ENCODE data around the gene SSBP1. TPM values are rescaled to one million over a fixed set of nuclear protein-coding genes. Genes with fewer than 3 reads are reported as not detected.
A peak's percentile ranks its signal among the peaks of the same experiment; 100 is the strongest.
"Not testable (repeated sequence)": the region's sequence is repeated elsewhere in the genome, so short reads cannot be mapped to it uniquely, and the experiment has no call there.

The SSBP1 gene
- total RNA-seq, 3 donors from 2014 or later (not counting 1 experiment from before 2014, with no cell fraction given) = 98.7 to 112 (median 106) TPM

DNA sequence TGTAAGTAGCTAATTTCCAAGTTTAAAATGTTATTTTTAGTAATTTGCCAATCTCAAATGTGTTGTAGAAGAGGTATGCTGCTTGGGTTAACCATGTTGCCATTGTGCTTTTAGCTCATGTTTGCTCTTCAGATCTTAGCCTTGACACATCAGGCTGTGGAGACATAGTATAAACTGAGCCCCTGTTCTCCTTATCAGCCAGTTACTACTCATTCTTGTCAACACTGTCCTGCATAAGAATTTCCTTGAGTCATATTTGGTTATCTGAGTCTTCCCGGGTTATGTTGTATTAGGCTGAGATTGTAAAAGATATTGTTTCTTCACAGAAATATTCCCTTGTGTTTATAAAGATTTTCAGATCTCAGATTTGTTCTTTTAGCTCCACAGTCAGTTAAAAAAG lies 4.1 kb downstream of the SSBP1 start:
- H3K36me3 ChIP-seq (ENCODE audit: control insufficient read depth, insufficient read depth, low read length) = peaks cover 63% of the 10 kb centered on the region

DNA sequence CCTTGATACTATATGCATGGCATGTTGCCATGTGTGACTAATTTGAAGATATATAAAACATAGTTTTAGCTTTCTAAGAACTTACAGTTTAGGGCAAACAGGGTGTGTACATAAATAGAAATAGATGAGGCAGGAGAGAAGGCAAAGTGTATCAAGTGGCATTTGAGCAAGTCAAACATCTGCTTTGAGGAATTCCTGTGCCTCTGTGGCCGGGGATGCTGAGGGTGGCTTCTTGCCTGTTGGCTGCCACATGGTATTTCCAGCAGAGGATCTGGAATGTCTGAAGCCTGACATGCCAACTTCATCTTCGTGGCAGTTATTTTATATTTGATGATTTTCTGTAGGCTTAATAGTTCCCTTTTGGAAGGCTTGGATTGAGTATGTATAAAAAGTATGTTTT lies 6.0 kb downstream of the SSBP1 start:
- no peaks in the 10 kb centered on the region for H3K27me3 ChIP-seq (ENCODE audit: control insufficient read depth, insufficient read depth, low read length)
- intact Hi-C loops (cut with micrococcal nuclease) = no loop called here
- H3K4me1 ChIP-seq (ENCODE audit: control insufficient read depth, insufficient read depth, low read length) = no peaks in the 10 kb centered on the region
- H3K27ac Mint-ChIP-seq = peak overlapping the region in 1 of 2 donors; percentile 17
- no peak overlapping the region for H3K27ac ChIP-seq (ENCODE audit: low read length)
- peaks cover 27% of the 10 kb centered on the region for H3K36me3 Mint-ChIP-seq
- H3K27me3 Mint-ChIP-seq (ENCODE audit: low read depth in 2 of 2) = no peaks in the 10 kb centered on the region
- H3K9me3 ChIP-seq (ENCODE audit: control insufficient read depth, insufficient read depth, low read length) = no peaks in the 10 kb centered on the region
- no peak for DNase-seq
- ATAC-seq = no peak
- 95% methylated on average over 2 of the region's 2 CpGs for WGBS (ENCODE audit: insufficient coverage)
- no peak overlapping the region for H3K4me3 ChIP-seq (ENCODE audit: low read length)
- H3K36me3 ChIP-seq (ENCODE audit: control insufficient read depth, insufficient read depth, low read length) = peaks cover 77% of the 10 kb centered on the region
- TF ChIP-seq, protein P1, sequence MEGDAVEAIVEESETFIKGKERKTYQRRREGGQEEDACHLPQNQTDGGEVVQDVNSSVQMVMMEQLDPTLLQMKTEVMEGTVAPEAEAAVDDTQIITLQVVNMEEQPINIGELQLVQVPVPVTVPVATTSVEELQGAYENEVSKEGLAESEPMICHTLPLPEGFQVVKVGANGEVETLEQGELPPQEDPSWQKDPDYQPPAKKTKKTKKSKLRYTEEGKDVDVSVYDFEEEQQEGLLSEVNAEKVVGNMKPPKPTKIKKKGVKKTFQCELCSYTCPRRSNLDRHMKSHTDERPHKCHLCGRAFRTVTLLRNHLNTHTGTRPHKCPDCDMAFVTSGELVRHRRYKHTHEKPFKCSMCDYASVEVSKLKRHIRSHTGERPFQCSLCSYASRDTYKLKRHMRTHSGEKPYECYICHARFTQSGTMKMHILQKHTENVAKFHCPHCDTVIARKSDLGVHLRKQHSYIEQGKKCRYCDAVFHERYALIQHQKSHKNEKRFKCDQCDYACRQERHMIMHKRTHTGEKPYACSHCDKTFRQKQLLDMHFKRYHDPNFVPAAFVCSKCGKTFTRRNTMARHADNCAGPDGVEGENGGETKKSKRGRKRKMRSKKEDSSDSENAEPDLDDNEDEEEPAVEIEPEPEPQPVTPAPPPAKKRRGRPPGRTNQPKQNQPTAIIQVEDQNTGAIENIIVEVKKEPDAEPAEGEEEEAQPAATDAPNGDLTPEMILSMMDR (IDR thresholded peaks at IDR 0.05) = no peak
- H3K4me1 Mint-ChIP-seq = peaks cover 23 to 24% of the 10 kb centered on the region in 2 donors
- H3K4me3 Mint-ChIP-seq = no peak overlapping the region
- no peaks in the 10 kb centered on the region for H3K9me3 Mint-ChIP-seq

More for the DNA sequence above, 4.1 kb downstream of the SSBP1 start:
- Mint-ChIP-seq H3K36me3 (peaks cover 27% of the 10 kb centered on the region), H3K4me3 (no peak overlapping the region), H3K27me3 (ENCODE audit: low read depth in 2 of 2) (no peaks in the 10 kb centered on the region), H3K9me3 (no peaks in the 10 kb centered on the region), H3K27ac (peak overlapping the region in 1 of 2 donors; percentile 45), H3K4me1 (peaks cover 39 to 41% of the 10 kb centered on the region in 2 donors)
- no CpG with 5 or more reads among the region's 1 CpG for WGBS (ENCODE audit: insufficient coverage)
- no peak overlapping the region for H3K27ac ChIP-seq (ENCODE audit: low read length)
- peaks cover 4% of the 10 kb centered on the region for H3K4me1 ChIP-seq (ENCODE audit: control insufficient read depth, insufficient read depth, low read length)
- no peaks in the 10 kb centered on the region for H3K9me3 ChIP-seq (ENCODE audit: control insufficient read depth, insufficient read depth, low read length)
- no peaks in the 10 kb centered on the region for H3K27me3 ChIP-seq (ENCODE audit: control insufficient read depth, insufficient read depth, low read length)
- intact Hi-C loops (cut with micrococcal nuclease) = no loop called here
- no peak for DNase-seq
- no peak overlapping the region for H3K4me3 ChIP-seq (ENCODE audit: low read length)
- TF ChIP-seq, protein P1 (IDR thresholded peaks at IDR 0.05) = no peak
- no peak for ATAC-seq

DNA sequence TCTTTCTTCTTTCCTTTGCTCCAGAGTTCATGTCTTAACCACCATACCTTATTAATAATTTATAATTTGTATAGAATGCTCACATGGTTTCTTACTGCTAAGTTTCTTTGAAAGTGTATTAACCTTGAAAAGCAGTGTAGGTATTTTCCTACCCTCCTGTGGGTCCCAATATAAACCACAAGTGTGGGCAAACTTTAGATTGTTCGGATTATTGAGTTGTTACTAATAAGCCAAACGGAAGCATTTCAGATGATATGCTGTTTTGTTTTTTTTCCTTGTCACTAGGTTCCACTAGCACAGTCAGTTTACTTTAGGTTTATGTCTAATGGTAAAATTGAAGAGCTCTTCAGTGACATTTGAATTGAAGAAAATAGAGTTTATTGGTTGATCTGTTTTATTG lies 10.2 kb downstream of the SSBP1 start:
- 94% methylated on average over 2 of the region's 2 CpGs for WGBS (ENCODE audit: insufficient coverage)
- Histone ChIP-seq H3K4me3 (ENCODE audit: low read length) (no peak overlapping the region), H3K9me3 (ENCODE audit: control insufficient read depth, insufficient read depth, low read length) (peaks cover 20% of the 10 kb centered on the region), H3K36me3 (ENCODE audit: control insufficient read depth, insufficient read depth, low read length) (peaks cover 88% of the 10 kb centered on the region), H3K27me3 (ENCODE audit: control insufficient read depth, insufficient read depth, low read length) (no peaks in the 10 kb centered on the region), H3K27ac (ENCODE audit: low read length) (no peak overlapping the region), H3K4me1 (ENCODE audit: control insufficient read depth, insufficient read depth, low read length) (no peaks in the 10 kb centered on the region)
- TF ChIP-seq, protein P1 (IDR thresholded peaks at IDR 0.05) = no peak
- Mint-ChIP-seq H3K27ac (no peak overlapping the region), H3K27me3 (ENCODE audit: low read depth in 2 of 2) (no peaks in the 10 kb centered on the region), H3K4me1 (no peaks in the 10 kb centered on the region), H3K4me3 (no peak overlapping the region), H3K36me3 (peaks cover 46% of the 10 kb centered on the region), H3K9me3 (peaks cover 2 to 10% of the 10 kb centered on the region in 2 donors)
- intact Hi-C loops (cut with micrococcal nuclease) = no loop called here
- ATAC-seq (no peak), DNase-seq (no peak)

DNA sequence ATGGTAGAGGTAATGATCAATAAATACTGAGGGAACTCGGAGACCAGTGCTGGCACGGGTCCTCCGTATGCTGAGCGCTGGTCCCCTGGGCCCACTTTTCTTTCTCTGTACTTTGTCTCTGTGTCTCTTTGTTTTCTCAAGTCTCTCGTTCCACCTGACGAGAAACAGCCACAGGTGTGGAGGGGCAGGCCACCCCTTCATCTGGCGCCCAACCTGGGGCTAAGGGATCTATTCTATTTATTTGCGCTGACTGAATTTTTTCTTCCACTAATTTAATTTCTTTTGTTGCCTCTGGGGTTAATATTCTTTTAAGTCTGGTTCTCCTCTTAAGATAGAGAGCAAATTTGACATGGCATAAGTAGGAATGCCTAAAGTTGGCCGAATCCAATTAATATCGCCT lies 13.7 kb downstream of the SSBP1 start:
- DNase-seq; intact Hi-C loops (cut with micrococcal nuclease); H3K4me3 ChIP-seq (ENCODE audit: low read length); H3K27me3 ChIP-seq (ENCODE audit: control insufficient read depth, insufficient read depth, low read length); H3K27me3 Mint-ChIP-seq (ENCODE audit: low read depth in 2 of 2); H3K27ac ChIP-seq (ENCODE audit: low read length); H3K4me3 Mint-ChIP-seq; H3K4me1 ChIP-seq (ENCODE audit: control insufficient read depth, insufficient read depth, low read length); H3K27ac Mint-ChIP-seq; ATAC-seq: not testable (repeated sequence)
- Mint-ChIP-seq H3K36me3 (peaks cover 51% of the 10 kb centered on the region), H3K4me1 (peaks cover 0 to 11% of the 10 kb centered on the region in 2 donors), H3K9me3 (peaks cover 2 to 10% of the 10 kb centered on the region in 2 donors)
- Histone ChIP-seq H3K9me3 (ENCODE audit: control insufficient read depth, insufficient read depth, low read length) (peaks cover 20% of the 10 kb centered on the region), H3K36me3 (ENCODE audit: control insufficient read depth, insufficient read depth, low read length) (peaks cover 68% of the 10 kb centered on the region)
- 98% methylated on average over 7 of the region's 10 CpGs for WGBS (ENCODE audit: insufficient coverage)
